Upper lobe of left lung (tissue), 4 donors: ENCODE measurements around the gene KCNE4.

Source experiments
- CTCF ChIP-seq, 6 experiments: fragments of 450-650 bp in 4 of 6; fragments of 200-600 bp in 2 of 6; sonication (generic) in 2 of 6; IDR thresholded peaks; one replicate each; pipeline ENCODE4 v1.5.1; 2016 to 2019; ENCODE audit warnings: antibody characterized with exemption in 6 of 6
- EP300 ChIP-seq, 4 donors: sonication (generic); formaldehyde crosslinking; IDR thresholded peaks; one replicate each; pipeline ENCODE4 v1.5.1; 2017; ENCODE audit warnings: antibody characterized with exemption in 4 of 4, control low read depth in 2 of 4

DNA sequence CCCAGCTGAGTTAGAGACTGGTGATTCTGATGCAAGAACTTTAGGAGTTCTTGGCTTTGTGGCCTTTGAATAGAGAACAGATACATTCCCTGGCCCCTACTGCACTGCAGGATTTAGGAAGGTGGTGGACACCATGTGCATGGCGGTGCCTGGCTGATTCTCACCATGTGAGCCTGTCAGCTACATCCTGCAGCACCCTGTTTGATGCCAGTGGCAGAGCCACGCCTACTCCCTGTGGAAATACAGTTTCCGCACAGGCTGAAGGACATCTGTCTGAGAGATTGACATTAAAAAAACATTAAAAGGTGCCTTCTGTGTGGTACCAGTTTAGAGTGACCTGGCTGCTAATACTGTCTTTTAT, 50.0 kb downstream of the KCNE4 start:
- TF ChIP-seq CTCF (IDR thresholded peaks at IDR 0.05) (no peak), EP300 (IDR thresholded peaks at IDR 0.05) (no peak)
